IPS-20b (cell line): ENCODE data around the gene PLCE1.

Experiments
- H3K27ac ChIP-seq: one replicate; pipeline ENCODE4 v1.5.1; 2013; ENCODE audit warnings: low read length
- H3K27me3 ChIP-seq: 2 replicates; pipeline ENCODE4 v1.6.1; 2013; ENCODE audit warnings: mild to moderate bottlenecking, low read length, inconsistent platforms; ENCODE audit not compliant: insufficient read depth
- H3K36me3 ChIP-seq: 2 replicates; pipeline ENCODE4 v1.6.1; 2013; ENCODE audit warnings: low read depth, mild to moderate bottlenecking, inconsistent platforms, low read length, moderate library complexity; ENCODE audit not compliant: insufficient read depth
- H3K4me1 ChIP-seq: 2 replicates; pipeline ENCODE4 v1.6.1; 2013; ENCODE audit warnings: mild to moderate bottlenecking, control low read depth, inconsistent platforms, low read length, moderate library complexity; ENCODE audit not compliant: insufficient read depth
- H3K4me3 ChIP-seq: 2 replicates; pipeline ENCODE4 v1.5.1; 2013; ENCODE audit warnings: mild to moderate bottlenecking, low read length, inconsistent platforms
- H3K9ac ChIP-seq: 2 replicates; pipeline ENCODE4 v1.6.1; 2013; ENCODE audit warnings: low read depth, mild to moderate bottlenecking, inconsistent platforms, low read length, moderate library complexity
- H3K9me3 ChIP-seq: 2 replicates; pipeline ENCODE4 v1.6.1; 2013; ENCODE audit warnings: mild to moderate bottlenecking, low read depth, low read length, inconsistent platforms; ENCODE audit not compliant: insufficient read depth

Gene PLCE1

DNA sequence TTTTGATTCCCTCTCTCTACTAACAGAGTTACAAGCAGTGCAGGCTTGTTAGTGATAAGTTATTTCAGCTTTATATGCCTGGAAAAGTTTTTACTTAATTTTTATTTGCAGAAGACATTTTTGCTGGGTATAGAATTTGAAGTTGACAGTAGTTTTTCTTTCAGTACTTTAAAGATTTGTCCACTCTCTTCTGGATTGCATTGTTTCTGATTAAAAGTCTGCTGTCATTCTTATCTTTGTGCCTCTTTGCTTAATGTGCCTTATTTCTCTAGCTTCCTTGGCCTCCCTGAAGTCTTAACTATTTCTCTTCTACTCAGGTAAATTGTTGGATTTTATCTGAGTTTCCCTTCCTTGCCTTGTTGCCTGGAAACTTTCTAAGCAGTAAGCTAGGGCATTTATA, 36.2 kb downstream of the PLCE1 start:
- H3K36me3 ChIP-seq = no peaks in the 10 kb centered on the region
- peaks cover 40% of the 10 kb centered on the region for H3K9me3 ChIP-seq
- no peak overlapping the region for H3K9ac ChIP-seq
- H3K27me3 ChIP-seq = no peaks in the 10 kb centered on the region
- H3K27ac ChIP-seq = no peak overlapping the region
- no peak overlapping the region for H3K4me3 ChIP-seq
- H3K4me1 ChIP-seq = no peaks in the 10 kb centered on the region

DNA sequence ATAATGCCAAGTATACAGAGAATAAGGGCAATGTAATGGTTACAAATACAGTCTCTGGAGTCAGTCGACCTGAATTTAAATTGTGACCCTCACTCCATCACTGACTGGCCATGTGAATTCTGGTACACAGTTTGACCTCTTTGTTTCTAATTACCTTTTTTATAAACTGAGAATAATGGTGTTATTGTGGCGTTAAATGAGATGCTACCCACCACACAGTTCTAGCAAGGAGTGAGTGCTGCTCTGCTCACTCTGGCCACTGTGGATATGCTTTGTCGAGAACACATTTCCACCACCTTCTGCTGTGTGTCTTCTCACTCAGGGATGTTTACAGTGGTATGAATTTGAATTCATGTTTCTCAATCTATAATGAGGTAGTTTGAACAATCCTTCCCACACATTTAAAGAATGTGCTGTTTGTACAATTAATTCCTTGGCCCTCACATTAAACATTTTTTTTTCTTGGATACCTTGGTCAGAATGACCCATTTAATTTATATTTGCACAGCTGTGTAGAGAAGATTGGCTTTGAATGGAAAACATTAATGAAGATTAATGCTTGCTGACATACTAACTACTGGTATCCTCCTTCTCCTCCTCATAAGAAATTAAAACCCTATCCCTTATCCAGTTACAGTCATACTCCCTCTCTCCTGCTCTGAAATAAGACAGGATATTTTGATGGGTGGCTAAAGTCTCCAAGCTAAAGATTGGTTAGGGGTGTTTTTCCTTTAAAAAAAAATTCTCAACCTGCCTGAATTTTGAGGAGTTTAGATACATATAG, 42.4 kb downstream of the PLCE1 start:
- no peaks in the 10 kb centered on the region for H3K36me3 ChIP-seq
- no peak overlapping the region for H3K9ac ChIP-seq
- peaks cover 3% of the 10 kb centered on the region for H3K9me3 ChIP-seq
- no peak overlapping the region for H3K27ac ChIP-seq
- H3K27me3 ChIP-seq = no peaks in the 10 kb centered on the region
- no peaks in the 10 kb centered on the region for H3K4me1 ChIP-seq
- H3K4me3 ChIP-seq = no peak overlapping the region

DNA sequence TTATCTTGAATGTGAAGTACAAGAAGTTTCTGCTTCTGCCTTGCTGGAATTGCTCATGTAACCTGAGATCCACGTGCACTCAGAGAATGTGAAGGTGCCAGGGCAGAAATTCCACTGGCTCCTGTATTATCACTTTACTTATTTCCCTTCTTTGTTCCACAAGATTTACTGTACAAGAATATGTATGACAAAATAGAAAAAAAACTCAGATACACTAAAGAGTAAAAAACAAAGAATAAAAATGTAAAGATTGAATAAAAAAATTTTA, 43.0 kb downstream of the PLCE1 start:
- no peak overlapping the region for H3K4me3 ChIP-seq
- H3K27ac ChIP-seq = no peak overlapping the region
- no peaks in the 10 kb centered on the region for H3K36me3 ChIP-seq
- no peak overlapping the region for H3K9ac ChIP-seq
- no peaks in the 10 kb centered on the region for H3K4me1 ChIP-seq
- H3K27me3 ChIP-seq = no peaks in the 10 kb centered on the region
- no peaks in the 10 kb centered on the region for H3K9me3 ChIP-seq

DNA sequence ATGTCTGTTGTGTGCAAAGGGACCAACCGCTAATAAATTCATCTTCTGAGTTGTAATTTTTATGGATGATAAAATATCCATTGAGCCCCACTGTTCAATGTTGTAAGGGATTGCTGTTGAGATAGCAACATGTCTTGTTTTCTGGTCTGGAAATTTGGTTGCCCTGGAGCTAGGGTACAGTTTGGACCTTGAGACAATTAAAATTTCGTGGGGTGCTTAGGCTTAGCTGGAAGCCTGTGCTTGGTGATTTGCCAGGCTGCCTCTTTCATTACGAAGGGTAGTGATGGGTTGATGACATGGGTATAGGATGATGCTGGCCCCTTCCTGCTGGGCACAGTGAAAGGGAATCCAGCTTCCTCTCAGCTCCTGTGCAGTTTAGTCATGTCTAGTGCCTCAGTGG, 43.6 kb downstream of the PLCE1 start:
- Histone ChIP-seq H3K9me3 (no peaks in the 10 kb centered on the region), H3K4me1 (no peaks in the 10 kb centered on the region), H3K27me3 (no peaks in the 10 kb centered on the region), H3K4me3 (no peak overlapping the region), H3K9ac (no peak overlapping the region), H3K27ac (no peak overlapping the region), H3K36me3 (no peaks in the 10 kb centered on the region)

DNA sequence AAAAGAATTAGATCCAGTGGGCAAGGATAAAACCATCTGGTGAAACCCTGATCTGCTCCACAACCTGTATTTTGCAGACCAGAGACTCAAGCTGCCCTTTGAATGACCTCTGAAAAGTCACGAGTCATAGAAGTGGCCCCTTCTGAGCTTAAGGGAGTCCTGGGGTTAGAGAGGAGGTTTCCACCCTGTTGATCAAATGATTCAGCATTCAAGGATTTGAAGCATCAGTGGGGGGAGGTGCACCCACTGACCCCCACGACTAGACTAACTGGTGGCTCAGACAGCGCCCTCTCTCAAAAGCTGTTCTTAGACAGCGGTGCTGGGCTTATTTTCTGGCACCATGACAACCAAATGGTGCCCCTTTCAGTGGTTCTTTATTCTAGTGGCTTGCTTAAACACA, 44.3 kb downstream of the PLCE1 start:
- H3K9ac ChIP-seq = no peak overlapping the region
- no peak overlapping the region for H3K4me3 ChIP-seq
- H3K27me3 ChIP-seq = no peaks in the 10 kb centered on the region
- no peaks in the 10 kb centered on the region for H3K36me3 ChIP-seq
- no peaks in the 10 kb centered on the region for H3K9me3 ChIP-seq
- no peaks in the 10 kb centered on the region for H3K4me1 ChIP-seq
- H3K27ac ChIP-seq = no peak overlapping the region

DNA sequence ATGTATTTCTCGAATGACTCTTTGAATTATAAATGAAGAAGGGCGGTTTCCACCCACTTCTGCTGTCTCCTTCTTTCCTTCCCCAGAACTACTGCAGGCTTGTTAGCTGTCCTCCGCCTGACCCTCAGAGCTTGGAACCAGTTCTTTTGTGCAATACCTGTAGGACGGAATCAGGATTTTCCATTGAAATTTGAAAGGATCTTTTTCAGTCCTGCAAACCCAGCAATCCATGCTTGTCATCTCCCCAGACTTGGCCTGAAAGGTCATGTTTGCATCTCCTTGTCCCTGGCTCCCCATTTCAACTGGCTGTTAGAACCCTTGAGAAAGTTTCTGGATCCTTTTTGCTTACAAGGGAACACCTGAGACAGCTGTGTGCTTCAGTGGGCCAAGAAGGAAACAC, 47.5 kb downstream of the PLCE1 start:
- Histone ChIP-seq H3K4me1 (0 out of 2 replicates have a peak, but pooled peaks cover under 1% of the 10 kb centered on the region), H3K27ac (no peak overlapping the region)

DNA sequence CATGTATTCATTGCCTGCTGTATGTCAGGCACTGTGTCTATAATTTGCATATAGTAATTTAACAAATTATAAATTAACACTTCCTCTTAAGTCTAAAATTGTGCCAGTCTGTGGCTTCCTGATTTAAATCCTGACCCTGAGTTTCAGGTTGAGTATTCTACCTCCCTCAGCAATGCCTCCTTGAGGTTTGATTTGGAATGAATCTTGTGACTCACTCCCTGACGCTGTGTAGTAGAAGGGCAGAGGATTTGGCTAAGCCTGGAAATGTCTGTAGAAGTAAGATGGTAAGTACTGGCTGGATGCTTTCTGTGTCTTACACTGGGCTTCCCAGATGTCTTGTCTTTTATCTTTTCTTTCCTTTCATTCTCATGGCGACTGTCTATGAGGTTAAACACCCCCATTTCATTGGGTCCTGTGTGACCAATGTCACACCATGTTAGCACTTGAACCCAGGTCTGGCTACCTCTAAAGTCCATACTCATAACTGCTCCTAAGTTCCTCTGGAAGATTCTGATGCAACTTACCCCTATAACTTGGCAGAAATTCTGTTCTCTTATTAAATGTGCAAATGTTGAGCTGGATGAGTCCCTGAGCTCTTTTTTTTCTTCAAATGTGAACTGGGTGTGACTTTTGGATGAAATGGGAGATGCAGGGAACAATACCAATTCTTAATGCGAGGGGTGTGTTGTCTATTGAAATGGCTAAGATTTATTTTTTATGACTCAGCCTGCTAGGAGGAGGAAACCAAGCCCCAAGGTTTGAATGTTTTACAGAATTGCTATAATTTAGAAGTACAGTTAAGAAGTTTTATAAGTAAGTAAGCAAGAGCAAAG, 48.5 kb downstream of the PLCE1 start:
- no peaks in the 10 kb centered on the region for H3K27me3 ChIP-seq
- H3K36me3 ChIP-seq = no peaks in the 10 kb centered on the region
- H3K4me1 ChIP-seq = 0 out of 2 replicates have a peak, but pooled peaks cover 3% of the 10 kb centered on the region
- H3K9ac ChIP-seq = no peak overlapping the region
- H3K4me3 ChIP-seq = no peak overlapping the region
- no peaks in the 10 kb centered on the region for H3K9me3 ChIP-seq
- H3K27ac ChIP-seq = no peak overlapping the region

More for the DNA sequence above, 47.5 kb downstream of the PLCE1 start:
- Histone ChIP-seq H3K9ac (no peak overlapping the region), H3K4me3 (no peak overlapping the region), H3K27me3 (no peaks in the 10 kb centered on the region), H3K36me3 (no peaks in the 10 kb centered on the region), H3K9me3 (no peaks in the 10 kb centered on the region)

DNA sequence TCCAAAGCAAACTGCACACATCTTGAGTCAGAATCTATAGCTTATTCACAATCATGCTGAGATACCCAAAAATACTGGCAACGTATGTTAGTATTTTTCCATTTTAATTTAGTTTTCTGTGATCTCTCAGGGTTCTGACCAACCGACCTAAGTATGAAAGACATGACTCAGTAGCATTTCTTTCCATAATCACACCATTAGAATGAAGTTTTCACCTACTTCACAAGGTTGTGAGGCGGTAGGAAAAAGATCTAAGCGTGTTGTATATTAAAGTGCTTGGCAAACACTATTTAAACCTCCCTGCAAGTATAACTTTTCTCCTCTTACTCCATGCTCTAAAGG, 49.1 kb downstream of the PLCE1 start:
- H3K27ac ChIP-seq = no peak overlapping the region
- H3K27me3 ChIP-seq = no peaks in the 10 kb centered on the region
- H3K4me1 ChIP-seq = 0 out of 2 replicates have a peak, but pooled peaks cover 3% of the 10 kb centered on the region
- no peaks in the 10 kb centered on the region for H3K36me3 ChIP-seq
- no peaks in the 10 kb centered on the region for H3K9me3 ChIP-seq
- H3K4me3 ChIP-seq = no peak overlapping the region
- no peak overlapping the region for H3K9ac ChIP-seq
